RWPE2 (cell line): Measurements from ENCODE around the gene TRNAU1AP.
A peak's percentile ranks its signal among the peaks of the same experiment; 100 is the strongest.
"Not testable (repeated sequence)": the region's sequence is repeated elsewhere in the genome, so short reads cannot be mapped to it uniquely, and the experiment has no call there.

ENCODE experiments used
- ATAC-seq: fragments of 200-7000 bp; cut with Tn5 transposase; 3 replicates; pipeline ENCODE4 v1.9.1; 2021; ENCODE audit warnings: low read depth
- DNase-seq: peaks from one replicate; pipeline ENCODE4 v3.0.0-alpha.2; 2020; ENCODE audit warnings: low spot score
- H3K27ac ChIP-seq: fragments of 450-650 bp; 2 replicates; pipeline ENCODE4 v1.5.1; 2017; ENCODE audit warnings: mild to moderate bottlenecking; ENCODE audit not compliant: poor library complexity, severe bottlenecking
- H3K27me3 ChIP-seq: fragments of 250-450 bp; sonication (Bioruptor Pico); 2 replicates; pipeline ENCODE4 v1.5.1; 2021; ENCODE audit warnings: mild to moderate bottlenecking, moderate library complexity; ENCODE audit not compliant: insufficient read depth, poor library complexity, severe bottlenecking
- H3K36me3 ChIP-seq: fragments of 250-450 bp; sonication (Bioruptor Pico); 2 replicates; pipeline ENCODE4 v1.5.1; 2020; ENCODE audit warnings: low read depth, mild to moderate bottlenecking, moderate library complexity
- H3K4me1 ChIP-seq: fragments of 250-450 bp; sonication (Bioruptor Pico); 2 replicates; pipeline ENCODE4 v1.5.1; 2021; ENCODE audit warnings: mild to moderate bottlenecking, moderate library complexity; ENCODE audit not compliant: insufficient read depth, poor library complexity, severe bottlenecking
- H3K4me3 ChIP-seq: fragments of 250-450 bp; sonication (Bioruptor Pico); 2 replicates; pipeline ENCODE4 v1.5.1; 2021; ENCODE audit warnings: mild to moderate bottlenecking, moderate library complexity; ENCODE audit not compliant: severe bottlenecking
- H3K9me3 ChIP-seq: fragments of 250-450 bp; sonication (Bioruptor Pico); 2 replicates; pipeline ENCODE4 v1.5.1; 2021; ENCODE audit warnings: mild to moderate bottlenecking, moderate library complexity; ENCODE audit not compliant: severe bottlenecking
- TF ChIP-seq, protein P1 (sequence below): fragments of 450-650 bp; IDR thresholded peaks from one replicate; pipeline ENCODE4 v1.5.1; 2017; ENCODE audit warnings: mild to moderate bottlenecking, moderate library complexity; ENCODE audit not compliant: poor library complexity, severe bottlenecking

Gene TRNAU1AP

DNA sequence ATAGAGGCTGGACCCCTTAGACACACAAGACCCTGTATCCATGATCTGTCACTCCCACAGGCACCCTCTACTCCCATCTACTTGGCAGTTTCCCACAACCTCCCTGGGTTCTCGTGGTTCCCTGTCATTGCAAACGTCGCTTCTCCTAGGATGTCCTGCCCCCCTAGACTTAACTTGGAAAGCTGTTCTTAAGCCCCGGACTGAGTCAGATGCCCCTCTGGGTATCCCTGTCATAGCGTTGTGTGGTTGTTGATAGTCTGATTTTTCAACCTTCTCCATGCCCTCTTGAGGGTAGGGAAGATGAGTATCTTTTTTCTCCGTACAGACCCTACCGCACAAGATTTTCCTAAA, 35.3 kb upstream of the TRNAU1AP start:
- Histone ChIP-seq H3K9me3 (no peaks in the 10 kb centered on the region), H3K27me3 (no peaks in the 10 kb centered on the region), H3K27ac (peak overlapping the region; percentile 99), H3K36me3 (peaks cover 13% of the 10 kb centered on the region), H3K4me1 (no peaks in the 10 kb centered on the region), H3K4me3 (peak overlapping the region; percentile 87)
- TF ChIP-seq, protein P1, sequence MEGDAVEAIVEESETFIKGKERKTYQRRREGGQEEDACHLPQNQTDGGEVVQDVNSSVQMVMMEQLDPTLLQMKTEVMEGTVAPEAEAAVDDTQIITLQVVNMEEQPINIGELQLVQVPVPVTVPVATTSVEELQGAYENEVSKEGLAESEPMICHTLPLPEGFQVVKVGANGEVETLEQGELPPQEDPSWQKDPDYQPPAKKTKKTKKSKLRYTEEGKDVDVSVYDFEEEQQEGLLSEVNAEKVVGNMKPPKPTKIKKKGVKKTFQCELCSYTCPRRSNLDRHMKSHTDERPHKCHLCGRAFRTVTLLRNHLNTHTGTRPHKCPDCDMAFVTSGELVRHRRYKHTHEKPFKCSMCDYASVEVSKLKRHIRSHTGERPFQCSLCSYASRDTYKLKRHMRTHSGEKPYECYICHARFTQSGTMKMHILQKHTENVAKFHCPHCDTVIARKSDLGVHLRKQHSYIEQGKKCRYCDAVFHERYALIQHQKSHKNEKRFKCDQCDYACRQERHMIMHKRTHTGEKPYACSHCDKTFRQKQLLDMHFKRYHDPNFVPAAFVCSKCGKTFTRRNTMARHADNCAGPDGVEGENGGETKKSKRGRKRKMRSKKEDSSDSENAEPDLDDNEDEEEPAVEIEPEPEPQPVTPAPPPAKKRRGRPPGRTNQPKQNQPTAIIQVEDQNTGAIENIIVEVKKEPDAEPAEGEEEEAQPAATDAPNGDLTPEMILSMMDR: no peak
- DNase-seq (no peak), ATAC-seq (peak; percentile 1; the same call in 1 of the 3 replicates)

GRCh38 chr1:28518000-28518744, 34.7 kb upstream of the TRNAU1AP start:
- Histone ChIP-seq H3K4me3 (peak overlapping the region; percentile 87), H3K36me3 (peaks cover 8% of the 10 kb centered on the region), H3K27me3 (no peaks in the 10 kb centered on the region), H3K9me3 (no peaks in the 10 kb centered on the region), H3K27ac (peak overlapping the region; percentile 99), H3K4me1 (no peaks in the 10 kb centered on the region)
- DNase-seq (peak; percentile 89), ATAC-seq (peak; percentile 50)
- TF ChIP-seq, protein P1: peak; percentile 98

GRCh38 chr1:28518745-28519341, 34.0 kb upstream of the TRNAU1AP start:
- Histone ChIP-seq H3K9me3 (no peaks in the 10 kb centered on the region), H3K4me3 (peak overlapping the region; percentile 87), H3K27me3 (no peaks in the 10 kb centered on the region), H3K4me1 (no peaks in the 10 kb centered on the region), H3K36me3 (peaks cover 8% of the 10 kb centered on the region), H3K27ac (peak overlapping the region; percentile 99)
- TF ChIP-seq, protein P1: no peak
- DNase-seq (no peak), ATAC-seq (no peak)

GRCh38 chr1:28519946-28520725, 32.7 kb upstream of the TRNAU1AP start:
- Histone ChIP-seq H3K9me3 (no peaks in the 10 kb centered on the region), H3K4me1 (no peaks in the 10 kb centered on the region), H3K4me3 (no peak overlapping the region), H3K36me3 (peaks cover 16% of the 10 kb centered on the region), H3K27ac (no peak overlapping the region), H3K27me3 (no peaks in the 10 kb centered on the region)
- no peak for ATAC-seq
- TF ChIP-seq, protein P1: no peak
- no peak for DNase-seq

- DNase-seq, H3K4me3 ChIP-seq, ATAC-seq, H3K27me3 ChIP-seq, H3K9me3 ChIP-seq, H3K27ac ChIP-seq, H3K4me1 ChIP-seq: not testable (repeated sequence)
- H3K36me3 ChIP-seq: peaks cover 16% of the 10 kb centered on the region
Observed at GRCh38 chr1:28520796-28521195, 32.1 kb upstream of the TRNAU1AP start.
